SK-N-MC (cell line): ENCODE measurements around the gene CCKAR.

Experiments
- EZH2 ChIP-seq: fragments of 200-600 bp; sonication (generic); IDR thresholded peaks from one replicate; pipeline ENCODE4 v1.6.1; 2017; ENCODE audit warnings: antibody characterized with exemption
- POLR2AphosphoS5 ChIP-seq: IDR thresholded peaks from 2 replicates; pipeline ENCODE4 v1.6.1; 2012; ENCODE audit warnings: mild to moderate bottlenecking, low read depth, low read length, borderline replicate concordance

DNA sequence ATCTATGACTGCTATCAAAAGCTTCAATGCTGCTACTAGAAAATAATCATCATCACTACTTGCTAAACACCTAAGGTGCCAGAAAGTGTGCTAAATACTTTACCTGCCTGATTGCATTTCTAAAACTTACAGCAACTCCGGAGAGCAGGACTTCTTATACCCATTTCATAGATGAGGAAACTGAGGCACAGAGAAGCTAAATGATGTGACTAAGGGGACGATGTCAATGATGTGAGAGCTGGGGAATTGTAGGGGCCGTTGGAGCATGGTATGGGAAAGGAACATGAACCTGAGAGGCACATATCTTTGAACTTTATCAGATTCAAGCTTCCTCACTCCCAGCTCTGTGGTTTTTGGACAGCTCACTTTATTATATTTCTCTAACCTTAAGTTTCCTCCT, 38.7 kb downstream of the CCKAR start:
- TF ChIP-seq POLR2AphosphoS5: no peak
- TF ChIP-seq EZH2: no peak
